Measurements from ENCODE around the gene HES4.

DNA sequence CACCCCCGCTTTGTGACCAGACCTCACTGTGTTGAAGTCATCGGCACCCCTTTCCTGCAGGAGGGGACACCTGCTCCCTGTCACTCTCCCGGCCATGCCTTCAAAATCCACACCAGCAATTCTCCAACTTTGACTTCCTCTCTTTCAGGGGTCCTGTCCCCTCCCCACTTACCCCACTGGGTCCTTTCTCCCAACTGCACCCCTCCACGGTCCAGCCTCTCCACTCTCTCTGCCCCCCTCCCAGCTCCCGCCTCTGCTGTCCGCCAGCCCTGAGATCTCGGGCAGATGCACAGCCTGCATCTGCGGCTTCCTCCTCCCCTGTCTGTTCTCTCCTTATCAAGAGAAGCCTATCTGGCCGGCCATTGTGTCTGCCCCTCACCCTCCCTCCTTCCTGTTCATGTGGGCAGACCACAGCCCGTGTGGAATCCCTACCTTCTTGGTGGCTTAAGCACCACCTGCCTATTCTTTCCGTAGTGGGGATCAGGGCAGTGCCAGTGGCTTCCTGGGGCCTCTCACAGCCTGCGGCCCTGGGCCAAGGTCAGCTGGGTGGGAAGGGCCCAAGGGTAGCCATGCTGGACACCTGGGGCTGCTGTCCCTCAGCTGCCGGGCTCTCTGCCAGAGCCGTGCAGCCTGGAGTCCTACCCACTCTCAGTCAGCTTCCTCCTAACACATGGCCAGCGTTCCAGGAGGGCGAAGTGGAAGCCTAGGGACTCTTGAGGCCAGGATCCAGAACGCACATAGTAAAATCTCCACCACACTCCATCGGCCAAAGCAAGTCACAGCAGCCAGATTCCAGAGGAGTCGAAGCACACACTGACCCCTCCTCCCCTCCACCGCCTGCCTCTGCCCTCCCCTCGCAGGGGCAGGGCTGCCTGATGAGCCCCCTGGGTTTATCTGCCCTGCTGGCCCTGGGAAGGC lies 5.1 kb upstream of the HES4 start:
- TF ChIP-seq, protein P1, sequence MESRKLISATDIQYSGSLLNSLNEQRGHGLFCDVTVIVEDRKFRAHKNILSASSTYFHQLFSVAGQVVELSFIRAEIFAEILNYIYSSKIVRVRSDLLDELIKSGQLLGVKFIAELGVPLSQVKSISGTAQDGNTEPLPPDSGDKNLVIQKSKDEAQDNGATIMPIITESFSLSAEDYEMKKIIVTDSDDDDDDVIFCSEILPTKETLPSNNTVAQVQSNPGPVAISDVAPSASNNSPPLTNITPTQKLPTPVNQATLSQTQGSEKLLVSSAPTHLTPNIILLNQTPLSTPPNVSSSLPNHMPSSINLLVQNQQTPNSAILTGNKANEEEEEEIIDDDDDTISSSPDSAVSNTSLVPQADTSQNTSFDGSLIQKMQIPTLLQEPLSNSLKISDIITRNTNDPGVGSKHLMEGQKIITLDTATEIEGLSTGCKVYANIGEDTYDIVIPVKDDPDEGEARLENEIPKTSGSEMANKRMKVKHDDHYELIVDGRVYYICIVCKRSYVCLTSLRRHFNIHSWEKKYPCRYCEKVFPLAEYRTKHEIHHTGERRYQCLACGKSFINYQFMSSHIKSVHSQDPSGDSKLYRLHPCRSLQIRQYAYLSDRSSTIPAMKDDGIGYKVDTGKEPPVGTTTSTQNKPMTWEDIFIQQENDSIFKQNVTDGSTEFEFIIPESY (IDR thresholded peaks at IDR 0.05; ENCODE audit: extremely low read depth, insufficient replicate concordance, low read length): no peak
- TF ChIP-seq, protein P2, sequence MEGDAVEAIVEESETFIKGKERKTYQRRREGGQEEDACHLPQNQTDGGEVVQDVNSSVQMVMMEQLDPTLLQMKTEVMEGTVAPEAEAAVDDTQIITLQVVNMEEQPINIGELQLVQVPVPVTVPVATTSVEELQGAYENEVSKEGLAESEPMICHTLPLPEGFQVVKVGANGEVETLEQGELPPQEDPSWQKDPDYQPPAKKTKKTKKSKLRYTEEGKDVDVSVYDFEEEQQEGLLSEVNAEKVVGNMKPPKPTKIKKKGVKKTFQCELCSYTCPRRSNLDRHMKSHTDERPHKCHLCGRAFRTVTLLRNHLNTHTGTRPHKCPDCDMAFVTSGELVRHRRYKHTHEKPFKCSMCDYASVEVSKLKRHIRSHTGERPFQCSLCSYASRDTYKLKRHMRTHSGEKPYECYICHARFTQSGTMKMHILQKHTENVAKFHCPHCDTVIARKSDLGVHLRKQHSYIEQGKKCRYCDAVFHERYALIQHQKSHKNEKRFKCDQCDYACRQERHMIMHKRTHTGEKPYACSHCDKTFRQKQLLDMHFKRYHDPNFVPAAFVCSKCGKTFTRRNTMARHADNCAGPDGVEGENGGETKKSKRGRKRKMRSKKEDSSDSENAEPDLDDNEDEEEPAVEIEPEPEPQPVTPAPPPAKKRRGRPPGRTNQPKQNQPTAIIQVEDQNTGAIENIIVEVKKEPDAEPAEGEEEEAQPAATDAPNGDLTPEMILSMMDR (IDR thresholded peaks at IDR 0.05 in 2 of 3, conservative IDR thresholded peaks at IDR 0.05 in 1 of 3; ENCODE audit: borderline replicate concordance in 1 of 3, insufficient read depth in 1 of 3, low read depth in 2 of 3, low read length in 2 of 3): no peak

Data from HCT116 (cell line).